Keratinocyte (primary cell): ENCODE results near the gene RASGEF1C. TPM values are rescaled to one million over a fixed set of nuclear protein-coding genes. Genes with fewer than 3 reads are reported as not detected.

Experiments
- DNase-seq: peaks from one replicate; pipeline ENCODE4 v3.0.0-alpha.2; 2011; ENCODE audit warnings: low read depth, missing footprints, low spot score
- FAIRE-seq: peaks from 2 replicates; lab custom pipeline; 2011; peaks lifted over from hg19 to GRCh38; lab: Jason Lieb, UNC
- H2AFZ ChIP-seq: 2 replicates; pipeline ENCODE4 v1.6.0; 2012; ENCODE audit warnings: low read length, control low read depth, inconsistent platforms; ENCODE audit not compliant: control insufficient read depth
- H3K27ac ChIP-seq: 2 replicates; pipeline ENCODE4 v1.5.1; 2011; ENCODE audit warnings: low read length; ENCODE audit not compliant: control insufficient read depth, insufficient read depth
- H3K27me3 ChIP-seq: 3 replicates; pipeline ENCODE4 v1.6.0; 2011; ENCODE audit warnings: low read length; ENCODE audit not compliant: control insufficient read depth, insufficient read depth; ENCODE audit errors: extremely low read depth
- H3K36me3 ChIP-seq, 2 experiments: 2 replicates in 1 of 2; 3 replicates in 1 of 2; pipeline ENCODE4 v1.5.1; 2011; ENCODE audit warnings: low read length in 2 of 2, mild to moderate bottlenecking in 1 of 2; ENCODE audit not compliant: control insufficient read depth in 2 of 2, insufficient read depth in 2 of 2; ENCODE audit errors: extremely low read depth in 1 of 2
- H3K4me1 ChIP-seq: 3 replicates; pipeline ENCODE4 v1.5.1; 2011; ENCODE audit warnings: low read length; ENCODE audit not compliant: control insufficient read depth, insufficient read depth; ENCODE audit errors: extremely low read depth
- H3K4me2 ChIP-seq: 3 replicates; pipeline ENCODE4 v1.6.0; 2011; ENCODE audit warnings: low read depth, low read length; ENCODE audit not compliant: control insufficient read depth, insufficient read depth; ENCODE audit errors: extremely low read depth
- H3K4me3 ChIP-seq, 3 experiments: fragments of 200-600 bp in 1 of 3; sonication (generic) in 1 of 3; 2 replicates in 2 of 3; 3 replicates in 1 of 3; pipeline ENCODE4 v1.5.1; 2011 to 2016; ENCODE audit warnings: low read length in 3 of 3, mild to moderate bottlenecking in 3 of 3, control low read depth in 2 of 3, inconsistent platforms in 1 of 3, low read depth in 1 of 3, mixed read lengths in 1 of 3, mixed run types in 1 of 3, moderate library complexity in 1 of 3; ENCODE audit not compliant: control insufficient read depth in 2 of 3, insufficient read depth in 2 of 3; ENCODE audit errors: extremely low read depth in 1 of 3
- H3K79me2 ChIP-seq: 2 replicates; pipeline ENCODE4 v1.6.0; 2012; ENCODE audit warnings: low read length; ENCODE audit not compliant: control insufficient read depth, insufficient read depth
- H3K9ac ChIP-seq: 3 replicates; pipeline ENCODE4 v1.6.0; 2011; ENCODE audit warnings: low read length; ENCODE audit not compliant: control insufficient read depth, insufficient read depth; ENCODE audit errors: extremely low read depth
- H3K9me1 ChIP-seq: 3 replicates; pipeline ENCODE4 v1.6.0; 2011; ENCODE audit warnings: low read length; ENCODE audit not compliant: control insufficient read depth, insufficient read depth; ENCODE audit errors: extremely low read depth
- H3K9me3 ChIP-seq: 2 replicates; pipeline ENCODE4 v1.5.1; 2012; ENCODE audit warnings: low read depth, low read length; ENCODE audit not compliant: control insufficient read depth
- H4K20me1 ChIP-seq: 3 replicates; pipeline ENCODE4 v1.6.0; 2011; ENCODE audit warnings: low read length; ENCODE audit not compliant: control insufficient read depth, insufficient read depth; ENCODE audit errors: extremely low read depth
- CTCF ChIP-seq, 3 experiments: IDR thresholded peaks in 1 of 3; conservative IDR thresholded peaks in 1 of 3; optimal IDR thresholded peaks in 1 of 3; 2 replicates in 2 of 3; 3 replicates in 1 of 3; pipeline versions ENCODE3 to v1.5.1; 2011; ENCODE audit warnings: low read length in 3 of 3, mild to moderate bottlenecking in 3 of 3, moderate library complexity in 2 of 3, control low read depth in 1 of 3, inconsistent platforms in 1 of 3; ENCODE audit not compliant: insufficient read depth in 2 of 3; ENCODE audit errors: extremely low read depth in 1 of 3
- EZH2 ChIP-seq: IDR thresholded peaks from one replicate; pipeline ENCODE4 v1.6.1; 2012; ENCODE audit warnings: inconsistent platforms, mild to moderate bottlenecking, low read length, moderate library complexity
- dilution Hi-C: fragments of 300-500 bp; cut with MboI; formaldehyde crosslinking; loops from one replicate; pipeline ENCODE4 v1.7.0; 2020; ENCODE audit warnings: low sequenced_read_pairs; ENCODE audit not compliant: extremely low pct_ligation_motif_present
- polyA plus RNA-seq, 5 experiments: library from polyadenylated mRNA; depleted of rRNA in 3 of 5; stranded (reverse) in 3 of 5; stranded (forward) in 1 of 5; unstranded in 1 of 5; fragments of >200 nt; gene quantifications; 1 replicate in 1 of 5; 2 replicates in 3 of 5; 3 replicates in 1 of 5; pipeline versions ENCODE4 v1.2.1 to v1.2.3, GENCODE V29; 2011 to 2012; ENCODE audit warnings: missing spikeins in 2 of 5, low read depth in 1 of 5, low replicate concordance in 1 of 5

Gene RASGEF1C
- polyA plus RNA-seq, 1 donor (not counting 4 experiments of a cell fraction or from before 2014, with no cell fraction given): not detected

- H3K4me1 ChIP-seq: no peaks in the 10 kb centered on the region
- no peak for FAIRE-seq
Measured at GRCh38 chr5:180133060-180133459, 76.0 kb downstream of the RASGEF1C start.

DNA sequence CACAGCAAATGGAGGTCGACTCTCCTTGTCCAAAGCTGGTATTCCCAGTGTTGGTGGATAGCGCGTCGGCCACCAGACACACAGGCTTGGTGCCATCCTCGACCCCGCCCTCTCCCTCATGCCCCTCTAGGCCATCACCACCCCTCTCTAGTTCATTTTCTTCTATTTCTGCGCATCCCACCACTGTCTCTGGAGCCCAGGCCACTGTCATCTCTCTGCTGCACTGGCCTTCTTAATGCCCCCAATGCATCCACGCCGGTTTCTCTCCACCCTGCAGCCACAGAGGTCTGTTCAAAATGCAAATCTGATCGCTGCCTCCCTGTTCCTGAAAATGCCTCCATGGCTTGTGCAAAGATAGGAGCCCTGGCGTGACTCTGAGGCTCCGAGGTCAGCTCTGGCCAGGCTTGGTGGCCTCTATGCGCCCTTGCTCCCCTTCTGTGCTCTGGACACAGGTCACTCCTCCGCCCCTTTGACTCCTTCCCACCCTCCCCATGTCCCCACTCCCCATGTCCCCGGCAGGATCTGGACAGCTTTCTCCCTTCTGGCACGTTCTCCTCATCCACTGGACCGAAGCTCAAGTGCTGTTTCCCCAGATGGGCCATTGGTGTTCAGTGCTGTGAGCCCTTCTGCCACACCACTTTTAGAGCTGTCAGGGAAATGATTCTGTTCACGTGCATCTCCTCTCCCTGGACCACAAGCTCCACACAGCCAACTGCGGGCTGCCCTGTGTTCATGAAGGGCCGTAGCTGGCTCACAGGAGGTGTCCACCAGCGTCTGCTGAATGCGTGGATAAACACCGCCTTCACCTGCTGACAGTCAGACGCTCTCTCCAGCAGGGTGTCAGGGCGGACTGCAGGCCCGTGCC is 77.9 kb downstream of the RASGEF1C start:
- Histone ChIP-seq H3K4me1 (no peaks in the 10 kb centered on the region), H2AFZ (no peak overlapping the region), H3K27ac (no peak overlapping the region), H4K20me1 (no peaks in the 10 kb centered on the region), H3K4me2 (no peak overlapping the region), H3K9ac (no peak overlapping the region), H3K36me3 (no peaks in the 10 kb centered on the region), H3K4me3 (no peak overlapping the region), H3K79me2 (no peaks in the 10 kb centered on the region), H3K27me3 (no peaks in the 10 kb centered on the region), H3K9me3 (no peaks in the 10 kb centered on the region), H3K9me1 (no peaks in the 10 kb centered on the region)
- no peak for DNase-seq
- no peak for FAIRE-seq
- dilution Hi-C loops: no loop called here
- TF ChIP-seq EZH2: no peak

More at GRCh38 chr5:180133060-180133459, 76.0 kb downstream of the RASGEF1C start:
- Histone ChIP-seq H3K9me3 (no peaks in the 10 kb centered on the region), H3K9me1 (no peaks in the 10 kb centered on the region), H3K4me3 (no peak overlapping the region), H3K9ac (no peak overlapping the region), H3K4me2 (no peak overlapping the region), H4K20me1 (no peaks in the 10 kb centered on the region), H3K27ac (no peak overlapping the region), H3K79me2 (no peaks in the 10 kb centered on the region), H2AFZ (no peak overlapping the region), H3K36me3 (no peaks in the 10 kb centered on the region), H3K27me3 (no peaks in the 10 kb centered on the region)
- no peak for DNase-seq
- TF ChIP-seq EZH2: no peak
- TF ChIP-seq CTCF (optimal IDR thresholded peaks at IDR 0.05 in 1 of 3, IDR thresholded peaks at IDR 0.05 in 1 of 3, conservative IDR thresholded peaks at IDR 0.05 in 1 of 3; ENCODE audit: extremely low read depth in 1 of 3, insufficient read depth in 2 of 3, low read length in 3 of 3): no peak
- dilution Hi-C loops: no loop called here
